Measurements from ENCODE around the gene PRKN. TPM values are rescaled to one million over a fixed set of nuclear protein-coding genes. Genes with fewer than 3 reads are reported as not detected.

PRKN gene
- total RNA-seq, 2 experiments from 2014 or later = 0.82 to 1.00 TPM

GRCh38 chr6:162178266-162178665 lies 549.3 kb downstream of the PRKN start:
- intact Hi-C loops (cut with micrococcal nuclease) = no loop called here
- H3K27me3 Mint-ChIP-seq = no peaks in the 10 kb centered on the region
- no peaks in the 10 kb centered on the region for H3K36me3 Mint-ChIP-seq
- H3K27ac Mint-ChIP-seq = no peak overlapping the region
- H3K4me3 Mint-ChIP-seq = no peak overlapping the region
- CTCF ChIA-PET = no interaction called here
- peaks cover 6% of the 10 kb centered on the region for H3K4me1 Mint-ChIP-seq (ENCODE audit: low read depth)
- no peaks in the 10 kb centered on the region for H3K9me3 Mint-ChIP-seq
- POLR2A ChIA-PET = no interaction called here
- no peak for DNase-seq

GRCh38 chr6:162177746-162178145 lies 549.8 kb downstream of the PRKN start:
- ChIA-PET CTCF (no interaction called here), POLR2A (no interaction called here)
- Mint-ChIP-seq H3K4me1 (ENCODE audit: low read depth) (peaks cover 6% of the 10 kb centered on the region), H3K27ac (no peak overlapping the region), H3K4me3 (no peak overlapping the region), H3K9me3 (no peaks in the 10 kb centered on the region), H3K27me3 (no peaks in the 10 kb centered on the region), H3K36me3 (no peaks in the 10 kb centered on the region)
- no peak for DNase-seq
- intact Hi-C loops (cut with micrococcal nuclease) = no loop called here

GRCh38 chr6:162173466-162173865 lies 554.1 kb downstream of the PRKN start:
- intact Hi-C loops (cut with micrococcal nuclease) = no loop called here
- DNase-seq = no peak
- Mint-ChIP-seq H3K27me3 (no peaks in the 10 kb centered on the region), H3K27ac (no peak overlapping the region), H3K36me3 (no peaks in the 10 kb centered on the region), H3K4me3 (no peak overlapping the region), H3K4me1 (ENCODE audit: low read depth) (no peaks in the 10 kb centered on the region), H3K9me3 (no peaks in the 10 kb centered on the region)
- ChIA-PET CTCF (no interaction called here), POLR2A (no interaction called here)

- POLR2A ChIA-PET = no interaction called here
Measured at GRCh38 chr6:162165479-162165878, 562.1 kb downstream of the PRKN start.

DNA sequence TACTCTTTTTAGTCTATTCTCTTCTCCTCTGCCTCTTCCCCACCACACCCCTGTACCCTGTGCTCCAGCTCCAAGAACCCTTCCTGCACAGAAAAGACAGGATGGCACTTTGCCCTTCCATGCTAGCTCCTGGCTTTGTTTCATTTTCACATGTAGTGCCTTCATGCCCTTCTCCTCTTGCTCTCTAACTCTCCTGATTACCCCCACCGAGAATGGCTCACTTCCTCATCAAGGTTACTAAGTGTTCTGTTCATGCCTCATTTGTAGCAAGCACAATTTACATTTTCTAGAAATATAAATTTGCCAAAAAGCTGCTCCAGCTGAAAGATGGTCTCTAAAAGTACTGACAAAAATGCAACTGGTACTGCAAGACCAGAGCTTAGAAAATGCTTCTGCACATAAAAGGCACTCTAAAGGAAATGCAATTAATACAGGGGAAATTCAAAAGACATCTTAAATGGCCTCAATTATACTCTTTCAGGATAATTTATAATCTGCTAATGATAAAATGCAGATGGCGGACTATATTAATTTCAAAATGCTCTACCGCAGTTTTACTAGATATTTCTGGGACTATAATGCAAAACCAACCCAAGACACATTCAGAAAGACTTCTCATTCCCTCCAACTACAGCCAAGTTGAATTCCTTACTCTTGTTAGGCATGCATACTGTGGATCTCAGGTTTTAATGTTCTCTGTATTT lies 570.2 kb downstream of the PRKN start:
- Mint-ChIP-seq H3K36me3 (no peaks in the 10 kb centered on the region), H3K4me3 (no peak overlapping the region), H3K9me3 (peaks cover under 1% of the 10 kb centered on the region), H3K27me3 (no peaks in the 10 kb centered on the region), H3K27ac (no peak overlapping the region), H3K4me1 (ENCODE audit: low read depth) (no peaks in the 10 kb centered on the region)
- ChIA-PET CTCF (no interaction called here), POLR2A (no interaction called here)
- intact Hi-C loops (cut with micrococcal nuclease) = no loop called here
- DNase-seq = no peak

More at GRCh38 chr6:162165479-162165878, 562.1 kb downstream of the PRKN start:
- DNase-seq = no peak
- H3K9me3 Mint-ChIP-seq = peaks cover 2% of the 10 kb centered on the region
- no peak overlapping the region for H3K4me3 Mint-ChIP-seq
- CTCF ChIA-PET = no interaction called here
- H3K36me3 Mint-ChIP-seq = no peaks in the 10 kb centered on the region
- intact Hi-C loops (cut with micrococcal nuclease) = no loop called here
- H3K27ac Mint-ChIP-seq = no peak overlapping the region
- H3K27me3 Mint-ChIP-seq = no peaks in the 10 kb centered on the region
- H3K4me1 Mint-ChIP-seq (ENCODE audit: low read depth) = no peaks in the 10 kb centered on the region

GRCh38 chr6:162156146-162156545 lies 571.4 kb downstream of the PRKN start:
- intact Hi-C loops (cut with micrococcal nuclease) = no loop called here
- Mint-ChIP-seq H3K9me3 (peaks cover 3% of the 10 kb centered on the region), H3K4me3 (no peak overlapping the region), H3K27ac (no peak overlapping the region), H3K36me3 (no peaks in the 10 kb centered on the region), H3K27me3 (no peaks in the 10 kb centered on the region), H3K4me1 (ENCODE audit: low read depth) (no peaks in the 10 kb centered on the region)
- CTCF ChIA-PET = no interaction called here
- DNase-seq = no peak
- POLR2A ChIA-PET = no interaction called here

GRCh38 chr6:162154930-162155329 lies 572.6 kb downstream of the PRKN start:
- no peaks in the 10 kb centered on the region for H3K36me3 Mint-ChIP-seq
- no peaks in the 10 kb centered on the region for H3K27me3 Mint-ChIP-seq
- no peaks in the 10 kb centered on the region for H3K4me1 Mint-ChIP-seq (ENCODE audit: low read depth)
- peaks cover 3% of the 10 kb centered on the region for H3K9me3 Mint-ChIP-seq
- no peak overlapping the region for H3K4me3 Mint-ChIP-seq
- no peak overlapping the region for H3K27ac Mint-ChIP-seq
- CTCF ChIA-PET = no interaction called here
- POLR2A ChIA-PET = no interaction called here
- DNase-seq = no peak
- intact Hi-C loops (cut with micrococcal nuclease) = no loop called here

GRCh38 chr6:162154001-162154400 lies 573.6 kb downstream of the PRKN start:
- Mint-ChIP-seq H3K4me1 (ENCODE audit: low read depth) (no peaks in the 10 kb centered on the region), H3K36me3 (no peaks in the 10 kb centered on the region), H3K27ac (no peak overlapping the region), H3K27me3 (no peaks in the 10 kb centered on the region), H3K4me3 (no peak overlapping the region), H3K9me3 (peaks cover 3% of the 10 kb centered on the region)
- no peak for DNase-seq
- intact Hi-C loops (cut with micrococcal nuclease) = no loop called here
- CTCF ChIA-PET = no interaction called here
- POLR2A ChIA-PET = no interaction called here

GRCh38 chr6:162153120-162153519 lies 574.4 kb downstream of the PRKN start:
- Mint-ChIP-seq H3K9me3 (peaks cover 3% of the 10 kb centered on the region), H3K27ac (no peak overlapping the region), H3K36me3 (no peaks in the 10 kb centered on the region), H3K4me3 (no peak overlapping the region), H3K4me1 (ENCODE audit: low read depth) (no peaks in the 10 kb centered on the region), H3K27me3 (no peaks in the 10 kb centered on the region)
- no peak for DNase-seq
- intact Hi-C loops (cut with micrococcal nuclease) = no loop called here
- ChIA-PET CTCF (no interaction called here), POLR2A (no interaction called here)

- no peak overlapping the region for H3K27ac Mint-ChIP-seq
- POLR2A ChIA-PET = no interaction called here
- no peaks in the 10 kb centered on the region for H3K4me1 Mint-ChIP-seq (ENCODE audit: low read depth)
- intact Hi-C loops (cut with micrococcal nuclease) = no loop called here
- peaks cover 3% of the 10 kb centered on the region for H3K9me3 Mint-ChIP-seq
- no peaks in the 10 kb centered on the region for H3K27me3 Mint-ChIP-seq
- no peaks in the 10 kb centered on the region for H3K36me3 Mint-ChIP-seq
- no peak overlapping the region for H3K4me3 Mint-ChIP-seq
- DNase-seq = no peak
- CTCF ChIA-PET = no interaction called here
Measured at GRCh38 chr6:162151021-162151665, 576.4 kb downstream of the PRKN start.

DNA sequence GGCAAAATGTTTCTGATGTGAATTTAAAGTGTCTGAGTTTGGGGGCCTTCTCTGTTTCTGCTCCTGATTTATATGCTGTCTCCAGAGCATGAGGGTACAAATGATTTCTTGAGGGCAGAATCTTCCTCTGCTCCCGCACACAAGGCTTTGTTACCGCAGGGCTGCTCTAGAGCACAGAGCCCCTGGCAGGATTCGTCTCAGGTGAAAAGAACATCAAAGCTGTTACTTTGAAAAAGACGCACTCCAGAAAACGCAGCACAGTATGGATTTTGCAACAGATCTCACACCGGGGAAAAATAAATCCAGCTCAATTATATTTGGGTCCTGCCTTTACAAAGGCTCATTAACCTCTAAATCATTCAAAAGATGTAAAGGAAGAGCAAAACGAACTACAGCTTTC lies 577.3 kb downstream of the PRKN start:
- no peak for DNase-seq
- Mint-ChIP-seq H3K27me3 (no peaks in the 10 kb centered on the region), H3K9me3 (peaks cover 3% of the 10 kb centered on the region), H3K27ac (no peak overlapping the region), H3K4me1 (ENCODE audit: low read depth) (no peaks in the 10 kb centered on the region), H3K4me3 (no peak overlapping the region), H3K36me3 (no peaks in the 10 kb centered on the region)
- POLR2A ChIA-PET = no interaction called here
- CTCF ChIA-PET = no interaction called here
- intact Hi-C loops (cut with micrococcal nuclease) = no loop called here

DNA sequence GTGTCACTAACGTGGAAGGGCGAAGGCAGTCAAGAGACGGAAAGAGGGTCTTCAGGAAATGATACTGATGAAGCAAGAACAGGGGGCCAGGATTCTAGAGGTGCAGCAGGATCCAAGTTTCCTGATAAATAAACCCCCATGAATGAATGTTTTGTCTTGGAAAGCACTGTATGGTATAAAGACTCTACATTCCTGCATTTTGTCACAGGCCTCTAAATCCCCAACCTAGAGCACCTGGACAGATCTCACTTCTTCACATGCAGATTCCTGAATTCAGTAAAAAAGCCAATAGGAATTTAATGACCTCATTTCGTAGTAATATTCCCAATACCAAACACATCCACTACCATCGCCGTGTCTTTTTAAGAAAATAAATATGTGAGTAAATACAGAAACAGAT lies 577.8 kb downstream of the PRKN start:
- Mint-ChIP-seq H3K36me3 (no peaks in the 10 kb centered on the region), H3K27ac (no peak overlapping the region), H3K9me3 (peaks cover 3% of the 10 kb centered on the region), H3K4me1 (ENCODE audit: low read depth) (no peaks in the 10 kb centered on the region), H3K27me3 (no peaks in the 10 kb centered on the region), H3K4me3 (no peak overlapping the region)
- POLR2A ChIA-PET = no interaction called here
- DNase-seq = no peak
- intact Hi-C loops (cut with micrococcal nuclease) = no loop called here
- CTCF ChIA-PET = no interaction called here

DNA sequence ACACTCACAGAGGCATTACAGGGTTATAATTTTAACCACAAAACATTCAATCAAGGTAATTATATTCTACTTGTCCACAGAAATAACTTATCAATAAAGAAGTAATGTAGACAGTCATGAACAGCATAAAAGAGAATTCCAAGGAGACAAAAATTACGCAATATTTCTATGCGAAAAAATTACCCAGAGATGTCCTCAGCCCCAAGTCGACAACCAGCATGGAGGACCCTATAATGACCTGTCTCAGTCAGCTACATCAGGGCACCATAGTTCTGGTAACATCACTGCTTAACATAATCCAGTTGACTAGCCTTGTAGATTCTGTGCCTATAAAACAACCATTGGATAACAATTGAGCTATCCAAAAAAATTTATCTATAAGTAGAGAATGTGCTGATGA lies 579.8 kb downstream of the PRKN start:
- Mint-ChIP-seq H3K27ac (no peak overlapping the region), H3K9me3 (peaks cover 8% of the 10 kb centered on the region), H3K4me1 (ENCODE audit: low read depth) (no peaks in the 10 kb centered on the region), H3K27me3 (no peaks in the 10 kb centered on the region), H3K36me3 (no peaks in the 10 kb centered on the region), H3K4me3 (no peak overlapping the region)
- CTCF ChIA-PET = no interaction called here
- no peak for DNase-seq
- POLR2A ChIA-PET = no interaction called here
- intact Hi-C loops (cut with micrococcal nuclease) = no loop called here

Data from activated CD4-positive, alpha-beta memory T cell treated with anti-CD3 and anti-CD28 coated beads for 36 hours (primary cell).